ENCODE measurements around the gene VPREB3.

VPREB3 gene

GRCh38 chr22:23745791-23746190, 8.4 kb downstream of the VPREB3 start:
- Histone ChIP-seq H4K20me1 (ENCODE audit: insufficient read depth, low read length) (no peaks in the 10 kb centered on the region), H3K36me3 (ENCODE audit: insufficient read depth, low read length) (peaks cover 28% of the 10 kb centered on the region), H3K9ac (ENCODE audit: low read length) (no peak overlapping the region), H3K4me1 (ENCODE audit: insufficient read depth, low read length, severe bottlenecking) (peaks cover 11% of the 10 kb centered on the region), H3K27ac (ENCODE audit: low read depth, low read length, poor library complexity, severe bottlenecking) (no peak overlapping the region), H3K9me3 (ENCODE audit: low read length) (no peaks in the 10 kb centered on the region), H3K4me2 (ENCODE audit: low read length) (no peak overlapping the region), H3F3A (ENCODE audit: insufficient read depth, low read length) (no peaks in the 10 kb centered on the region), H2AFZ (ENCODE audit: low read length) (no peak overlapping the region), H3K27me3 (ENCODE audit: insufficient read depth, low read length) (no peaks in the 10 kb centered on the region), H3K9me2 (ENCODE audit: low read depth, low read length) (no peaks in the 10 kb centered on the region), H3K79me2 (ENCODE audit: insufficient read depth, low read length) (no peaks in the 10 kb centered on the region), H3K4me3 (ENCODE audit: low read depth, low read length, poor library complexity, severe bottlenecking) (no peak overlapping the region)
- TF ChIP-seq EZH2 (IDR thresholded peaks at IDR 0.05; ENCODE audit: borderline replicate concordance, low read length) (no peak), CTCF (IDR thresholded peaks at IDR 0.05; ENCODE audit: low read length) (no peak)

DNA sequence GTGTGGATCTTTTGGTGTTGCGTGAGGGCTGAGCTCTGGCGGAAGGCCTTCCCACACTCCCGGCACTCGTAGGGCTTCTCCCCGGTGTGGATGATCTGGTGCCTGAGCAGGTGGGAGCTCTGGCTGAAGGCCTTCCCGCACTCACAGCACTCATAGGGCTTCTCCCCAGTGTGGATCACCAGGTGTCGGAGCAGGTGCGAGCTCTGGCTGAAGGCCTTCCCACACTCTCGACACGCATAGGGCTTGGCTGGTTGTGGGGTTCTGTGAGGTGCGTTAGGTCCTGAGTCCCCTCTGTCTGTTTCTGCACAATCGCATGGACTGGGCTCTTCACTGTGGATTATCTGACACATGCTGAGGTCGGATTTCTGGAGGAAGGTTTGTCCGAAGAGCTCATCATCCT, 9.7 kb downstream of the VPREB3 start:
- H3K4me3 ChIP-seq (ENCODE audit: low read depth, low read length, poor library complexity, severe bottlenecking): no peak overlapping the region
- H3K4me1 ChIP-seq (ENCODE audit: insufficient read depth, low read length, severe bottlenecking): no peaks in the 10 kb centered on the region
- no peaks in the 10 kb centered on the region for H3K27me3 ChIP-seq (ENCODE audit: insufficient read depth, low read length)
- H3K9ac ChIP-seq (ENCODE audit: low read length): no peak overlapping the region
- no peaks in the 10 kb centered on the region for H3K9me3 ChIP-seq (ENCODE audit: low read length)
- H4K20me1 ChIP-seq (ENCODE audit: insufficient read depth, low read length): no peaks in the 10 kb centered on the region
- no peak overlapping the region for H3K4me2 ChIP-seq (ENCODE audit: low read length)
- no peak for TF ChIP-seq CTCF (IDR thresholded peaks at IDR 0.05; ENCODE audit: low read length)
- TF ChIP-seq EZH2 (IDR thresholded peaks at IDR 0.05; ENCODE audit: borderline replicate concordance, low read length): no peak
- no peaks in the 10 kb centered on the region for H3F3A ChIP-seq (ENCODE audit: insufficient read depth, low read length)
- no peaks in the 10 kb centered on the region for H3K9me2 ChIP-seq (ENCODE audit: low read depth, low read length)
- no peak overlapping the region for H2AFZ ChIP-seq (ENCODE audit: low read length)
- no peaks in the 10 kb centered on the region for H3K79me2 ChIP-seq (ENCODE audit: insufficient read depth, low read length)
- peaks cover 28% of the 10 kb centered on the region for H3K36me3 ChIP-seq (ENCODE audit: insufficient read depth, low read length)
- no peak overlapping the region for H3K27ac ChIP-seq (ENCODE audit: low read depth, low read length, poor library complexity, severe bottlenecking)

DNA sequence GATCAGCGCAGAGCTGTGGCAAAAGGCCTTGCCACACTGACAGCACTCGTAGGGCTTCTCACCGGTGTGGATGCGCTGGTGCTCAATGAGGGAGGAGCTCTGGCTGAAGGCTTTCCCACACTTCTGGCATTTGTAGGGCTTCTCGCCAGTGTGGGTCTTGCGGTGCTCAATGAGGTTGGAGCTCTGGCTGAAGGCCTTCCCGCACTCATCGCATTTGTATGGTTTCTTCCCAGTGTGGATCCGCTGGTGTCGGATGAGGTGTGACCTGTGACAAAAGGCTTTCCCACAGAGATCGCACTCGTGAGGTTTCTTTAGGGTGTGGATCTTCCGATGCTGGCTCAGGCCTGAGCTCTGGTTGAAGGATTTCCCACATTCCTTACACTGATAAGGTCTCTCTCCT, 10.2 kb downstream of the VPREB3 start:
- H3K9me3 ChIP-seq (ENCODE audit: low read length): no peaks in the 10 kb centered on the region
- no peaks in the 10 kb centered on the region for H3K79me2 ChIP-seq (ENCODE audit: insufficient read depth, low read length)
- H3K9me2 ChIP-seq (ENCODE audit: low read depth, low read length): no peaks in the 10 kb centered on the region
- H3K27me3 ChIP-seq (ENCODE audit: insufficient read depth, low read length): no peaks in the 10 kb centered on the region
- no peak overlapping the region for H2AFZ ChIP-seq (ENCODE audit: low read length)
- no peak overlapping the region for H3K4me2 ChIP-seq (ENCODE audit: low read length)
- no peak overlapping the region for H3K9ac ChIP-seq (ENCODE audit: low read length)
- H3K36me3 ChIP-seq (ENCODE audit: insufficient read depth, low read length): peaks cover 28% of the 10 kb centered on the region
- no peak overlapping the region for H3K4me3 ChIP-seq (ENCODE audit: low read depth, low read length, poor library complexity, severe bottlenecking)
- no peak for TF ChIP-seq EZH2 (IDR thresholded peaks at IDR 0.05; ENCODE audit: borderline replicate concordance, low read length)
- no peak for TF ChIP-seq CTCF (IDR thresholded peaks at IDR 0.05; ENCODE audit: low read length)
- H3F3A ChIP-seq (ENCODE audit: insufficient read depth, low read length): no peaks in the 10 kb centered on the region; the same call in 1 of the 2 replicates
- no peaks in the 10 kb centered on the region for H3K4me1 ChIP-seq (ENCODE audit: insufficient read depth, low read length, severe bottlenecking)
- H3K27ac ChIP-seq (ENCODE audit: low read depth, low read length, poor library complexity, severe bottlenecking): no peak overlapping the region
- H4K20me1 ChIP-seq (ENCODE audit: insufficient read depth, low read length): no peaks in the 10 kb centered on the region
